Fibroblast of lung (primary cell): Measurements from ENCODE around the gene SOX13.

ENCODE experiments used
- EZH2 ChIP-seq: IDR thresholded peaks from 2 replicates; pipeline ENCODE4 v1.5.1; 2012; ENCODE audit warnings: low read length, control low read depth, mild to moderate bottlenecking; ENCODE audit errors: missing control alignments
- TF ChIP-seq, protein P1 (sequence below), 2 donors: IDR thresholded peaks in 1 of 2; conservative IDR thresholded peaks in 1 of 2; 1 replicate in 1 of 2; 2 replicates in 1 of 2; pipeline ENCODE4 v1.5.1; 2011 to 2012; ENCODE audit warnings: low read length in 2 of 2, control low read depth in 1 of 2, inconsistent platforms in 1 of 2, low read depth in 1 of 2, mild to moderate bottlenecking in 1 of 2

DNA sequence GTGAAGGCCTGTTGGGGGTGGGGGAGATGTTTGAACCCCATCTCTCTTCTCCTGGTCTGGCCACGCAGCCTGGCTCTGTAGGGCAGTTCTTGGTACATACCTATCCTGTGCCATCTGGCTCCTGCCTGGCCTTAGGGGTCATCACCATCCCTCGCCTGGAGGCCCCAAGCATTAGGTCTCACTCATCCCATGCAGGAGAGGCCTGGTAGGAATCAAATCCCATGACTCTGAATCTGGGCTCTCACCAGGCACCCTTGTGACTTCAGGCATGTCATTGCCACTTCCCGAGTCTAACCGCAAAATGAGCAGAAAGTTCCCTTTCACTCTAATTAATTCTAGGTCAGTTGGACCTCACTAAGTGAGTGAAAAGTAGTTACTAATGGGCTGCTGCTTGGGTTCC lies 41.7 kb downstream of the SOX13 start:
- TF ChIP-seq, protein P1, sequence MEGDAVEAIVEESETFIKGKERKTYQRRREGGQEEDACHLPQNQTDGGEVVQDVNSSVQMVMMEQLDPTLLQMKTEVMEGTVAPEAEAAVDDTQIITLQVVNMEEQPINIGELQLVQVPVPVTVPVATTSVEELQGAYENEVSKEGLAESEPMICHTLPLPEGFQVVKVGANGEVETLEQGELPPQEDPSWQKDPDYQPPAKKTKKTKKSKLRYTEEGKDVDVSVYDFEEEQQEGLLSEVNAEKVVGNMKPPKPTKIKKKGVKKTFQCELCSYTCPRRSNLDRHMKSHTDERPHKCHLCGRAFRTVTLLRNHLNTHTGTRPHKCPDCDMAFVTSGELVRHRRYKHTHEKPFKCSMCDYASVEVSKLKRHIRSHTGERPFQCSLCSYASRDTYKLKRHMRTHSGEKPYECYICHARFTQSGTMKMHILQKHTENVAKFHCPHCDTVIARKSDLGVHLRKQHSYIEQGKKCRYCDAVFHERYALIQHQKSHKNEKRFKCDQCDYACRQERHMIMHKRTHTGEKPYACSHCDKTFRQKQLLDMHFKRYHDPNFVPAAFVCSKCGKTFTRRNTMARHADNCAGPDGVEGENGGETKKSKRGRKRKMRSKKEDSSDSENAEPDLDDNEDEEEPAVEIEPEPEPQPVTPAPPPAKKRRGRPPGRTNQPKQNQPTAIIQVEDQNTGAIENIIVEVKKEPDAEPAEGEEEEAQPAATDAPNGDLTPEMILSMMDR (conservative IDR thresholded peaks at IDR 0.05 in 1 of 2, IDR thresholded peaks at IDR 0.05 in 1 of 2; ENCODE audit: low read depth in 1 of 2, low read length in 2 of 2) = no peak
- no peak for TF ChIP-seq EZH2
